Ovary (tissue), 9 donors: ENCODE data around the gene RGS2. TPM values are rescaled to one million over a fixed set of nuclear protein-coding genes. Genes with fewer than 3 reads are reported as not detected.

Experiments used
- DNase-seq, 5 donors: peaks; one replicate each; pipeline ENCODE4 v3.0.0-alpha.2; 2019 to 2020
- H3K27ac ChIP-seq, 2 donors: fragments of 200-600 bp; one replicate each; pipeline versions ENCODE4 v1.5.1 to v1.8.0; 2019 to 2022
- H3K27me3 ChIP-seq: fragments of 200-600 bp; one replicate; pipeline ENCODE4 v1.8.0; 2022
- H3K36me3 ChIP-seq: fragments of 200-600 bp; sonication (generic); one replicate; pipeline ENCODE4 v1.5.1; 2019
- H3K4me1 ChIP-seq: one replicate; pipeline ENCODE4 v1.8.1; 2013; ENCODE audit warnings: mild to moderate bottlenecking, moderate library complexity; ENCODE audit not compliant: insufficient read depth
- H3K4me3 ChIP-seq: fragments of 200-600 bp; sonication (generic); one replicate; pipeline ENCODE4 v1.5.1; 2017
- H3K9me3 ChIP-seq, 2 donors: fragments of 200-600 bp in 1 of 2; sonication (generic) in 1 of 2; one replicate each; pipeline versions ENCODE4 v1.5.1 to v1.8.1; 2013 to 2019; ENCODE audit warnings: mild to moderate bottlenecking in 1 of 2, moderate library complexity in 1 of 2
- EP300 ChIP-seq: sonication (generic); formaldehyde crosslinking; IDR thresholded peaks from one replicate; pipeline ENCODE4 v1.6.1; 2017; ENCODE audit warnings: antibody characterized with exemption
- POLR2A ChIP-seq: fragments of 450-650 bp; IDR thresholded peaks from one replicate; pipeline ENCODE4 v1.6.1; 2017; ENCODE audit warnings: antibody characterized with exemption, mild to moderate bottlenecking, moderate library complexity
- WGBS, 3 donors: extraction: QIAGEN DNeasy Blood & Tissue Kit in 1 of 3; methylation state at CpG; one replicate each; pipeline versions ENCODE4 v1.1.5 to v1.1.7; 2013 to 2017; 5-methylcytosine and 5-hydroxymethylcytosine counted together
- intact Hi-C, 4 donors: fragments of 100-400 bp; cut with DNase I; formaldehyde crosslinking; loops; one replicate each; pipeline versions ENCODE4 v1.11.0 to v1.15.1; 2022 to 2023
- polyA plus RNA-seq, 2 donors: library from polyadenylated mRNA; stranded (reverse); fragments of 200-250 nt in 1 of 2; fragments of 350-450 nt in 1 of 2; fragmentation: Illumina TruSeq in 1 of 2; extraction: RNeasy Lipid Tissue Mini Kit (QIAGEN cat#74804) in 1 of 2; gene quantifications; one replicate each; pipeline ENCODE4 v1.2.3, GENCODE V29; 2013 to 2014
- total RNA-seq, 7 donors: library from RNA; depleted of rRNA in 2 of 7; stranded (reverse); fragments of >200 nt in 2 of 7; fragmentation: NEBNext Ultra II Directional in 3 of 7; extraction: Animal tissue kit (Norgen Biotek cat#: 25700) in 3 of 7; gene quantifications; one replicate each; pipeline versions ENCODE4 v1.1.0 to v1.2.4, GENCODE V29; 2016 to 2023
- TF ChIP-seq, protein P1 (sequence below), 3 donors: fragments of 450-650 bp in 2 of 3; fragments of 200-600 bp in 1 of 3; IDR thresholded peaks; one replicate each; pipeline versions ENCODE4 v1.5.1 to v1.8.0; 2016 to 2022; ENCODE audit warnings: antibody characterized with exemption in 3 of 3, mild to moderate bottlenecking in 1 of 3
- donor health status: DM: no; HTN: no; CAD: no; lungs with moderate emphysema.
- donor health status: DM: no; HTN: no; CAD: no.
- donor health status: Bipolar disorder and iron deficiency.
- donor health status: DM: yes; HTN: yes; CAD: no.
- donor health status: DM: no; HTN: no; CAD: no.
- donor health status: DM: yes; HTN: yes; CAD: no.

RGS2 gene
- total and polyA plus RNA-seq, 9 donors: 31.0 to 247 (median 56.4) TPM

DNA sequence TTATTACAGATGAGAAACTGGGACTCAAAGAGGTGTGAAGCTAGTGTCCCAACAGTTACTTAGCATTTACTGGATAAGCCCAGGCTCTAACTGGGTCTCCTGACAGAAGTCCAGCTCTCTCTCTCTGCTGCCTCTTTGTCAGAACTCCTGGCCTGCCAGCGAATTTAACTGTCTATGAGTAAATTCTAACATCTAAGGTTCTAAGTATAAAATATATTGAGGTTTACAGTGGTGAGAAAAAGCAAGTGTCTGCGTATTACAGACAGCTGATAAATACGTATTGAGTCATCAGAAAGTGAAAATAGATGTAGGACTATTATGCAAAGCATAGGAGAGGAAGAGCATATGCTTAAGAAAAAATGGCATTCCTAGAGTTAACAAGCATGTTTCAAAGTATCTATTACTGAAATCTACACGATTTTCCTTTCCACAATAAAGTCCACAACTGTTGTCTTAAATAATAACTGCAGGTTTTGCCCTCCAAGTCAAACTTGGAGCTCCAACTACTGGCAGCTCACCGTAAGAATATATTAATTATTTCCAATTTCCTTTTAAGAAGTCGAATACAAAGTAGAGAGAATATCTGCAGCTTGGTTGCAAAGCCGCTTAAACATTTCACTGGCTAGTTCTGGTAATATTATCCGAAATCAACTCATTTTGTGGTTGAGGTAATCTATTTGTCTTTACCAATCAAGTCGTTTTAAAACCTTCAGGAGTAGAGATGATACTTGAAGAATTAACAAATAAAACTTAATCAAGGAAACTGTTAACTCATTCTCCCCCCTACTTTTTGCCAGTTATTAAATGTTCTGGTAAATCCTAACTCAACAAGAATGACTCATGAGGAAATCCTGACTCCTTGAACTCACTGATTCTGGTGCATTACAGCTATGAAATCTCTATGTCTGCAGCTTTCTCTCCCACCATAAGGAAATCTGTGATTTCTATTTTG lies 1.4 kb upstream of the RGS2 start:
- intact Hi-C loops: loop anchor here in 1 of 4 donors (5.0 kb wide), 1 partner anchor 315 kb away; the partner anchor contains the start of gene CDC73
- H3K4me1 ChIP-seq: no peaks in the 10 kb centered on the region
- H3K27ac ChIP-seq: peak overlapping the region; percentile 66 to 85
- H3K4me3 ChIP-seq: peak overlapping the region; percentile 55
- H3K27me3 ChIP-seq: no peaks in the 10 kb centered on the region
- no peaks in the 10 kb centered on the region for H3K36me3 ChIP-seq
- H3K9me3 ChIP-seq: no peaks in the 10 kb centered on the region
- TF ChIP-seq, protein P1, sequence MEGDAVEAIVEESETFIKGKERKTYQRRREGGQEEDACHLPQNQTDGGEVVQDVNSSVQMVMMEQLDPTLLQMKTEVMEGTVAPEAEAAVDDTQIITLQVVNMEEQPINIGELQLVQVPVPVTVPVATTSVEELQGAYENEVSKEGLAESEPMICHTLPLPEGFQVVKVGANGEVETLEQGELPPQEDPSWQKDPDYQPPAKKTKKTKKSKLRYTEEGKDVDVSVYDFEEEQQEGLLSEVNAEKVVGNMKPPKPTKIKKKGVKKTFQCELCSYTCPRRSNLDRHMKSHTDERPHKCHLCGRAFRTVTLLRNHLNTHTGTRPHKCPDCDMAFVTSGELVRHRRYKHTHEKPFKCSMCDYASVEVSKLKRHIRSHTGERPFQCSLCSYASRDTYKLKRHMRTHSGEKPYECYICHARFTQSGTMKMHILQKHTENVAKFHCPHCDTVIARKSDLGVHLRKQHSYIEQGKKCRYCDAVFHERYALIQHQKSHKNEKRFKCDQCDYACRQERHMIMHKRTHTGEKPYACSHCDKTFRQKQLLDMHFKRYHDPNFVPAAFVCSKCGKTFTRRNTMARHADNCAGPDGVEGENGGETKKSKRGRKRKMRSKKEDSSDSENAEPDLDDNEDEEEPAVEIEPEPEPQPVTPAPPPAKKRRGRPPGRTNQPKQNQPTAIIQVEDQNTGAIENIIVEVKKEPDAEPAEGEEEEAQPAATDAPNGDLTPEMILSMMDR (IDR thresholded peaks at IDR 0.05): peak in 1 of 3 donors; percentile 21
- no peak for TF ChIP-seq EP300
- no peak for TF ChIP-seq POLR2A
- DNase-seq: no peak
- WGBS, 3 donors: 15 to 20% (median 15%) methylated on average over 9 of the region's 9 CpGs

DNA sequence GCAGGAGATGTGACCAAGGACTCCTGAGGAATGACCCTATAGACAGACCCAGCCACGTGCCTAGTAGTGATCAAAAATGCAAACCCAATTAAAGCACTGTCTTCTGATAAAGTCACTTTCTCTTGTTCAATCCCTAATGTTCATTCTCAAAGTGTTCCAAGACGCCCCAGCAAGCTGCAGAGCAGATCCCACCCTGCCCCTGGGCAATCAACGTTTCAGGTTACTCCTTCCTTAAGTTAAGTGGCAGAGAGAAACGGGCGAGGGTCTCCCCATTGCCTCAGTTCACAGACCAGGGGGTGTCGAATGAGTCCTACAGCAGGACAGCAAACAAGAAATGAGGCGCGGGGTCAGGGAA lies 699 bp upstream of the RGS2 start:
- no peak for TF ChIP-seq EP300
- TF ChIP-seq POLR2A: no peak
- TF ChIP-seq, protein P1 (IDR thresholded peaks at IDR 0.05): no peak
- Histone ChIP-seq H3K36me3 (no peaks in the 10 kb centered on the region), H3K4me1 (no peaks in the 10 kb centered on the region), H3K4me3 (peak overlapping the region; percentile 55), H3K27ac (peak overlapping the region; percentile 66 to 85), H3K27me3 (no peaks in the 10 kb centered on the region), H3K9me3 (no peaks in the 10 kb centered on the region)
- intact Hi-C loops: loop anchor here in 1 of 4 donors (5.0 kb wide), 1 partner anchor 314 kb away; the partner anchor contains the start of gene CDC73
- DNase-seq: no peak
- WGBS, 3 donors: 3% methylated on average over 8 of the region's 8 CpGs

DNA sequence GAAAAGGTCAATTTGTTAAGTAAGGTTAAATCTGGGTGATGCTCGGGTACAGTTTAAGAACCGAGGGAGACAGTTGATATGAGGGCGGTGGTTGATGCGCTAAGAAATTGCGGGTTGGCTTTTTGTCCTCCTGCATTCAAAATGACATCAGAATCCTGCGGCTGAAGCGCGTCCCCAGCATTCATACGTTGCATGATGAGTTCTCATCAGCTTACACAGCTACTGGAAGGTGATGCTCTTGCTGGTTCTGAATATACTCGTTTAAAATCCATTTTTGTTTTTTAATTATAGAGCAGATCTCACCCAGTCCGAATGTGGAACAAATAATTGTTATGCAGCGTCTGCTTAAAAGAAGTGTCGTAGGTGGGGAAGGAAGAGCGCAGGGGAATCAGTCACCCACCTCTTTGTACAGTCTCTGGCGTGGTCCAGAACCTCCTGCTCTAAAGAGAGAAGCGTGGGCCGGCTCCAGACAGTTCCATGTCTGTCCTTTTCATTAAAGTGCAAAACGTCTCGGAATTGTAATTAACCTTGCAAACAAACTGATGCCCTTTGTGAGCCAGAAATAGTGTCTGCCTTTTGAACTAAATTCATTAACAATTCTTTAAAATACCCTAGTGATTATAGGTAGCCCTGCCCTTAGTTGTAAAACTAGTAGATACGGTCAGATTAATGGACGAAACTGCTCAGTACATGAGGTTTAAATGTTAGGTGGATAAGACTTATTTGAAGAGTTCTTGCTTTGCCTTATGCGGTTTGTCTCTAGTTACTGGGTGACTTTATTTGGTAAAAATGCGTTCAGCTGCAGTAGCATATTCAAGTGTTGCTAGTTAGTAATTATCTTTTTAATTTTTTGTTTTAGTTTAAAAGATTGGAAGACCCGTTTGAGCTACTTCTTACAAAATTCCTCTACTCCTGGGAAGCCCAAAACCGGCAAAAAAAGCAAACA lies 741 bp downstream of the RGS2 start:
- Histone ChIP-seq H3K36me3 (no peaks in the 10 kb centered on the region), H3K4me3 (peak overlapping the region; percentile 55), H3K9me3 (no peaks in the 10 kb centered on the region), H3K27ac (peak overlapping the region; percentile 66 to 85), H3K4me1 (no peaks in the 10 kb centered on the region), H3K27me3 (no peaks in the 10 kb centered on the region)
- intact Hi-C loops: loop anchor here in 2 of 4 donors (5.0 to 10.0 kb wide), 2 partner anchors 205 to 313 kb away; partner anchors contain the start of gene CDC73 (in 1 of the 2)
- WGBS, 3 donors: 14 to 21% (median 18%) methylated on average over 25 of the region's 25 CpGs
- DNase-seq: peak in 3 of 5 donors; percentile 25 to 52 (median 43)
- no peak for TF ChIP-seq POLR2A
- no peak for TF ChIP-seq EP300
- TF ChIP-seq, protein P1 (IDR thresholded peaks at IDR 0.05): no peak
